Fibroblast of mammary gland (primary cell): ENCODE measurements around the gene P2RX5.

Experiments
- DNase-seq: peaks from one replicate; pipeline ENCODE4 v3.0.0-alpha.2; 2010; ENCODE audit warnings: low read depth
- H3K4me3 ChIP-seq: 2 replicates; pipeline ENCODE4 v1.5.1; 2011; ENCODE audit warnings: low read depth, mild to moderate bottlenecking, low read length, moderate library complexity; ENCODE audit not compliant: control insufficient read depth
- TF ChIP-seq, protein P1 (sequence below): conservative IDR thresholded peaks from 2 replicates; pipeline ENCODE4 v1.5.1; 2011; ENCODE audit warnings: low read depth, low read length, inconsistent platforms; ENCODE audit not compliant: control insufficient read depth, insufficient read depth

The P2RX5 gene

DNA sequence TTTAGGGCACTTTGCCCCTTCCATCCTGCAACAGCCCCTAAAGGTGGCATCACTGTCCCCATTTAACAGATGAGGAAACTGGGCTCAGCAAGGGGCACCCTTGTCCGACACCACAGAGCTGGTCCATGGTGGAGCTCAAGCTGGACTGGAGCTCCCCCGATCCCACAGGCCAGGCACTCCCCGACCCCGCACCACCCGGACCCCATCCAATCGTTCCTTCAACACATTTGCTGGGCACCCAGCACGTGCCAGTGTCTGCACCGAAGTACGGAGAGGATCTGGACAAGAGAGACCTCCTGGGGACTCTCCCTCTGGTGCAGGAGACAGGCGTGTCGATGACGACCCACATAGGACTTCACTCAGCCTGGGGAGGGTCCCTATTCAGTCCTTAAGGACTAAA lies 13.9 kb downstream of the P2RX5 start:
- no peak for DNase-seq
- no peak overlapping the region for H3K4me3 ChIP-seq
- TF ChIP-seq, protein P1, sequence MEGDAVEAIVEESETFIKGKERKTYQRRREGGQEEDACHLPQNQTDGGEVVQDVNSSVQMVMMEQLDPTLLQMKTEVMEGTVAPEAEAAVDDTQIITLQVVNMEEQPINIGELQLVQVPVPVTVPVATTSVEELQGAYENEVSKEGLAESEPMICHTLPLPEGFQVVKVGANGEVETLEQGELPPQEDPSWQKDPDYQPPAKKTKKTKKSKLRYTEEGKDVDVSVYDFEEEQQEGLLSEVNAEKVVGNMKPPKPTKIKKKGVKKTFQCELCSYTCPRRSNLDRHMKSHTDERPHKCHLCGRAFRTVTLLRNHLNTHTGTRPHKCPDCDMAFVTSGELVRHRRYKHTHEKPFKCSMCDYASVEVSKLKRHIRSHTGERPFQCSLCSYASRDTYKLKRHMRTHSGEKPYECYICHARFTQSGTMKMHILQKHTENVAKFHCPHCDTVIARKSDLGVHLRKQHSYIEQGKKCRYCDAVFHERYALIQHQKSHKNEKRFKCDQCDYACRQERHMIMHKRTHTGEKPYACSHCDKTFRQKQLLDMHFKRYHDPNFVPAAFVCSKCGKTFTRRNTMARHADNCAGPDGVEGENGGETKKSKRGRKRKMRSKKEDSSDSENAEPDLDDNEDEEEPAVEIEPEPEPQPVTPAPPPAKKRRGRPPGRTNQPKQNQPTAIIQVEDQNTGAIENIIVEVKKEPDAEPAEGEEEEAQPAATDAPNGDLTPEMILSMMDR, result no peak

DNA sequence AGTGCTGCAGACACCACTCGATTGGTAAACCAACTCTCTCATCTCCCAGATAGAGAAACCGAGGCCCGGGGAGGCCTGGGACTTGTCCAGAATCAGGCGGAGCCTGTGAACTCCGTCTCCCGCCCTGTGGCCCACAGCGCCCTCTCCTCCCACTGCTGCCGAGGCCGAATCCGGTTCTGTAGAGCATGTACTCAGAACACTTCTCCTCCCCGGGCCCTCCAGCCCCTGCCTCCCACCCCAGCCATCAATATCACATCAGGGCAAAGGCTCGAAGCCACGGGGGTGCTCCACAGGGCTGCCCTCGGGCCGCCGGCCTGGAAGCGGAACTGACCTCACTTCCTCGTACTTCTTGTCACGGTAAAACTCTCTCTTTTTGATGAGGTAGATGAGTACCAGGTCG lies 14.4 kb downstream of the P2RX5 start:
- TF ChIP-seq, protein P1, result no peak
- DNase-seq, result no peak
- H3K4me3 ChIP-seq, result no peak overlapping the region

DNA sequence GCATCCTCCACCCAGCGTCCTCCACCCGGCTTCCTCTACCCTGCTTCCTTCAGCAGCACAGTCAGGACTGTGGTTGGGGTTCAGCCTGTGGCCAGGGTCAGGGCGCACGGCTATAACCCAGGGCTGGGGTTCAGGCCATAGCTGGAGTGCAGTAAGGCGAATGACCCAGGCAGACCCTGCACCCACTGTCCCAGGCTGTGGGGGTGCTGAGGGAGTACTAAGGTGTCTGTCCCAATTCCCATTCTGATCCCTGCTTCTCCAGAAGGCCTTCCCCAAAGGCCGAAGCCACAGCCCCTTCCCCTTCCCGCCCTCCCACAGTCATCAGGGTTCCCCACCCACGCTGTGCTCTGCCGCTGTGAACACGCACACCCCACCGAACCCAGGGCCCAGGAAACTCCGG lies 14.9 kb downstream of the P2RX5 start:
- TF ChIP-seq, protein P1, result no peak
- no peak for DNase-seq
- H3K4me3 ChIP-seq, result no peak overlapping the region

DNA sequence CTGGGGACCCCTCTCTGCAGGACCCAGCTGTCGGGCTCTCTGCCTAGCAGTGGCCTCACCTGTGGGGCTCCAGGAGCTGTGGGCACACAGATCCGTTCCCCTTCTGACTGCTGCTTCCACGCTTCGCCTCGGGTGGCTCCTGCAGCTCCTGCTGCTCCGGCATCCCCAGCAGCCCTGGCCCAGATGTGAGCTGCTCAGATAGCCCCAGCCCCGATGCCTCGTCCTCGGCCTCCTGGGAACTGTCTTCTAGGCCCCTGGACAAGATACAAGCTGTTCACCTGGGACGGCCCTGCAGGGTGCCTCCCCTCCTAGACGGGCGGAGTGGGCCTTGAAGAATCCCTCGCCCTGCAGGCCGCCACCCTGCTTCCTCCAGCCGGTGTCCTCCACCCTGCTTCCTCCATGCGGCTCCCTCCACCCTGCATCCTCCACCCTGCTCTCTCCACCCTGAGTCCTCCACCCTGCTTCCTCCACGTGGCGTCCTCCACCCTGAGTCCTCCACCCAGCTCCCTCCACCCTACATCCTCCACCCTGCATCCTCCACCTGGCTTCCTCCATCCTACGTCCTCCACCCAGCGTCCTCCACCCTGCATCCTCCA lies 16.3 kb downstream of the P2RX5 start:
- TF ChIP-seq, protein P1, result no peak
- no peak overlapping the region for H3K4me3 ChIP-seq
- DNase-seq, result no peak

DNA sequence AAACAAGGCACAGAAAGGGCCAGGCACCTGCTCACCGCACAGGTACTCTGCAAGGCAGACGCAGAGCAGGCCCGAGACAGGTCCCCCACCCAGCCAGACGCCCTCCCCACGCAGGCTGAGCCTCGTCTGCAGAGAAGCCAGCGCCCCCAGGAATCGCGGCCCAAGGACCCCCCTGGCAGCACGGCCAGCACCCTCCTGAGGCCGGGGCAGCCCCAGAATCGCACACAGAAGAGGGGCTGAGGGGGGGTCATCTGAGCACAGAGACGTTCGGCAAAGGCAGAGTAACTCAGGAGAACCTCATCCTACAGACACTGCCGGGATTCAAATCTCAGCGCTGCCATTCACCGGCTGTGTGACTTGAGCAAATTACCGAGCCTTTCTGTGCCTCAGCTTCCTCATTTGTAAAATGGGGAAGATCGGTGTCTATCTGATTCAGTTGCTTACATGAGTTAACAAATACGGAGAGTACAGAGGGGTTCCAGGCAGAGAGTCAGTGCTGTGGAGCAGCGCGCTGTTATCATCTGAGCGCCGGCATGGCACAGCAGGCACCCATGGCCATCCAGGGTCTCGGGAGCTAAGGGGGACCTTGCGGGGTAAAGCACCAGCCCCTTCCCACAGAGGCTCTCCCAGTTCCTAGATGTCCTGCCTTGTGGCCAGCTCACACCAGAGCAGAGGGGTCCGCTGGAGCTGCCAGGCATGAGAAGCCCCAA lies 17.0 kb downstream of the P2RX5 start:
- no peak for DNase-seq
- TF ChIP-seq, protein P1, result no peak
- no peak overlapping the region for H3K4me3 ChIP-seq

DNA sequence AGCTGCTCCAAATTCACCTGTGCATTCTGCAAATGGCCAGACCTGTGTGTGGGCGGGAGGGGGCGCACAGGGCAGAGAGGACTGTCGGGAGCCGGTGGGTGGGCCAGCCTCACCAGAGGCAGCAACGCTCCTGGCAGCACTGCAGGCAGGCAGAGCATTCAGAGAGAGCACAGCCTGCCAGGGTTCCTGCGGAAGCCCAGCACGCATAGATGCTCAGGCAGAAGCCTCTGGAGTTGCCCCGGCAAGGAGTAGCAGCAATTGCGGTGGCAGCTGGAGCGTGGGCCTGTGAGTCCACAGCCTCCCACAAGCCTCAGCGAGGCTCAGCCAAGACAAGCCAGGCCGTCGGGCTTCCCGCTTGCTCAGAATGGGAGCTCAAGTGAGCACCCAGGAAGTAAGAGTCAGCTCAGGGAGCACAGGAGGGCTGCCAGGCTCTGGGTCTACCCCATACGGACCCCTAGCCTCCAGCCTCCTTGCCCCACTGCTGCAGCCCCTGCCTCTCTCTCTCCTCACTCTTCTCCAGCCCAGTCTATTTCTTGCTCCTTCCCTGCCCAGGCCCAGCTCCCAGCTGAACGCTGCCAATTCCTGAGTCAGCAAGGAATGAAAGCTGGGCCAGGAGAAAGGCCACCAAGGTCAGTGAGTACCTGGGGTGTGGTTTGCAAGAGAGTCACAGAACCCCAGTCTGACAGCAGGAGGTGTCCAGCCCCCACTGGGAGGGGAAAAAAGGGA lies 17.7 kb downstream of the P2RX5 start:
- TF ChIP-seq, protein P1, result no peak
- peak; percentile 71 for DNase-seq
- H3K4me3 ChIP-seq, result no peak overlapping the region
